ENCODE results near the gene FGF9.

GRCh38 chr13:21741396-21741979, 70.6 kb downstream of the FGF9 start:
- TF ChIP-seq CTCF (IDR thresholded peaks at IDR 0.05; ENCODE audit: low read depth, low read length) (no peak), EZH2phosphoT487 (IDR thresholded peaks at IDR 0.05; ENCODE audit: low read depth) (no peak)

All from OCI-LY3 (cell line).